GM18861 (cell line): ENCODE data around the gene SLC25A1.

Experiments used
- ATAC-seq: cut with Tn5 transposase; IDR thresholded peaks from one replicate; pipeline ENCODE4 v1.9.1; 2021; ENCODE audit not compliant: unreplicated experiment

Gene SLC25A1

DNA sequence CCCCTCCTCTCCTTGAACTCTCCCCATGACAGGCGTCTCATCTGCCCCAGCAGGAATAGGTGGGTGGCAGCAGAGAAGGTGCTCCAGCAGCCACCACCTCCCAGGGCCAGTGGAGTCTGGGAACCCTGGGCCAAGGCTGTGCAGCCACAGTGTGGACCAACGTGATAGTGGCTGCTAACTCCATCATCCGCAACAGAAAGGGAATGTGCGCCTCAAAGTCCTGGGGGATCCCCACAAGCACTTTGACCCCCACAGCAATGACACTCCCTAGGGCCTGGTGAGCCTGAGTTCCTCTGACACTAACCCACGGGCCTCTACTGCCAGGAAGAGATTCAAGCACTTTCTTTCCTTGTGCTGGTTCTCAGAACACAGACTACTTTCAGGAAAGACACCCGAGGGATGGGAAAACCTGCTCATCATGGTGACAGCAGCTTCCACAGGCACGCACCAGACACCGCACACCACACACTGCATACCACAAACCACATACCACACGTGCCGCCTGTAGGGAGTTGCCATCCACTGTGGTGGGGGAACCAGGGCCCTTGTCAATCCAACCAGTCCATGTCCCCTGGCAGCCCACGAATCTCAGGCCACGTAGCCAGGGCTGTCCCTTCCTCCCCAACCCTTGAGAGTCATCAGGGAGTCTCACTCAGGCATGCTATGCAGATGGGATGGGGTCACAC lies 3.4 kb upstream of the SLC25A1 start:
- no peak for ATAC-seq

GRCh38 chr22:19180740-19181410 lies 2.3 kb upstream of the SLC25A1 start:
- ATAC-seq = no peak

DNA sequence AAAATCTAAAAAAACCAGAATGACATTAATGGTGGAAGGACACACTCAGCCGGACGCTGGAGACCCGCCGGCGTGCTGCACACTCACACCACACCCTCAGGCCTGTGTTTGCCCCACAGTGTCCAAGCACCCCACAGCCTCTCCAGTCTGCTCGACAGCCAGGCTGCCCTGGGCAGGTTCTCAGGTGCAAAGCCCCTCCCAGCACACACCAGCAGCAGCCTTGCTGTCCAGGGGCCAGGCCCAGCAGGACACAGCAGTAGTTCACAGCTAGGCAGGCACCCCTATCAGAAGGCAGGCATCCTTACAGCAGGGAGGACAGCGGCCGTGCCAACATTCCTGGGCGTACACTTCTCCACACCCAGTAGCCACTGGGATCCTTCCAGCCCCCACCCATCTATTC lies 1.7 kb upstream of the SLC25A1 start:
- no peak for ATAC-seq

- no peak for ATAC-seq
These were observed 1.0 kb upstream of the SLC25A1 start for GRCh38 chr22:19179497-19180048.

DNA sequence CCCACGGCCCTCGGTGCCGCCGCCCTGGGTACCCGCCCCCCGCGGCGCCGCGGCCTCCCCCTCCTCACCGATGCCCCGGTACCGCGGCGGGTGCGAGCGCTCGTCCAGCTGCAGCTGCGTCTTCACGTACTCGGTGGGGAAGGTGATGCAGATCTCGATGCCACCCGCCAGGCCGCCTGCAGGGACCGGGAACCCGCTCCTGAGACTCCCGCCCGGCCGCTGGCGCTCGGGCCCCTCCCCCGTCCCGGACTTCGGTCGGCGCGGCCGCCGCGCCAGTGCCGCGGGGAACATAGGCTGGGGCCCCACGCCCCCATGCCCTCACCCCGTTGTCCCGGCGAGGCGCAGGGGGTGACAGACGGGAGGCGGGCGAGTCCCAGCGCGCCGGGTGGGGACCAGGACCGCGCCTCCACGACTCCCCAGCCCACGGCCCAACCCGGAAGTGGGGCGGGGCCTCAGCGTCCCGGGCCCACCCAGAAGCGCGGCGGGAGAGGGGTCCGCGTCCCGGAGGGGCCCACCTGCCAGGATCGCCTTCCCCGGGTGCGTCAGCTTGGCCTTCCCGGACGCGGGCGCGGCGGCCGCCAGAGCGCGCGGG lies 375 bp downstream of the SLC25A1 start:
- ATAC-seq = peak; percentile 20

- ATAC-seq = no peak
These were observed 1.1 kb downstream of the SLC25A1 start for GRCh38 chr22:19177164-19178064.

GRCh38 chr22:19176732-19177131 lies 1.8 kb downstream of the SLC25A1 start:
- ATAC-seq = no peak

- no peak for ATAC-seq
These were observed 2.3 kb downstream of the SLC25A1 start for GRCh38 chr22:19176175-19176643.

- ATAC-seq = no peak
These were observed 2.8 kb downstream of the SLC25A1 start for GRCh38 chr22:19175602-19176174.

DNA sequence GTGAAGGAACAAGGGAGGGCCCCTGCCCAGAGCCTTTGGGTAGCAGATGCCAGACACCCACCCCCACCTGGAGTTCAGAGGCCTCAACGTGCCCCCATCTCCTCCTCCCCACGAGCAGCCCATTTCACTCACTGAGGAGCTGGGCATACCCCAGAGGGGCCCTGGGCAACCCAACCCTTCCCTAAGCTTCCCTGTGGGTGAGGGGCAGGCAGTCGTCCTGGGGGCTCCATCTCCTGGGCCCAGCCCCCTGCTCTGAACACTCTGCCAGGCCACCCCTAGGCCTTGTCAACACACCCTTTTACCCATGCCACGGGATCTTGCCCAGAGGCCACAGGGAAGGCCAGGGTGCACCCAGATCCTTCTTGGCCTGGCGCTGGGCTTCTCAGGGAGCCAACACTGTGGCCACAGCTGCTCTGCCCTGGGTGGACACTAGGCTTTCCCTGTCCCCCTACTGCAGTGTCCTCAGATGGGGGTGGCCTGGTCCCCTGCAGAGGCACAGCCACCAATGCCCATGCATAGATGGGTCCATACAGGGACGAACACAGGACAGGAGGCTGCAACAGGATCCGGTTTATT lies 3.4 kb downstream of the SLC25A1 start:
- ATAC-seq = no peak

- ATAC-seq = no peak
These were observed 4.2 kb downstream of the SLC25A1 start for GRCh38 chr22:19174106-19175025.

GRCh38 chr22:19173047-19174035 lies 5.2 kb downstream of the SLC25A1 start:
- no peak for ATAC-seq

- ATAC-seq = no peak
These were observed 6.1 kb downstream of the SLC25A1 start for GRCh38 chr22:19172213-19173046.

DNA sequence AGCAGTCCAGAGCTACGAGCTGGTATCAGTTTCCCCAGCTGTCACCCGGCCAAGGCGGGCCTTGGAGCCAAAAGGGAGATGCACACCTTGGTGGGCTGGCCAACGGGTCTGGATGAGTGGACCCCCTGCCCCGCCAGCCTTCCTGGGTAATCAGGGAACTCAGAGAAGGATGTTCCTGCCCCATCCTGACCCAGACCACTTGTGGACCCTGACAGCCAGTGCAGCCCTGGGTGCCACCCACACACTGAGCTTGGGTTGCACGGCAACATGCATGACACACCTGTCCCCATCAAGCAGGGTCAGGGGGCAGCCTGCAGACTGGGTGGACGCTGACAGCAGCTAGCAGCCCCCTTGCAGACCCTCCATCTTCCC lies 8.6 kb downstream of the SLC25A1 start:
- no peak for ATAC-seq

DNA sequence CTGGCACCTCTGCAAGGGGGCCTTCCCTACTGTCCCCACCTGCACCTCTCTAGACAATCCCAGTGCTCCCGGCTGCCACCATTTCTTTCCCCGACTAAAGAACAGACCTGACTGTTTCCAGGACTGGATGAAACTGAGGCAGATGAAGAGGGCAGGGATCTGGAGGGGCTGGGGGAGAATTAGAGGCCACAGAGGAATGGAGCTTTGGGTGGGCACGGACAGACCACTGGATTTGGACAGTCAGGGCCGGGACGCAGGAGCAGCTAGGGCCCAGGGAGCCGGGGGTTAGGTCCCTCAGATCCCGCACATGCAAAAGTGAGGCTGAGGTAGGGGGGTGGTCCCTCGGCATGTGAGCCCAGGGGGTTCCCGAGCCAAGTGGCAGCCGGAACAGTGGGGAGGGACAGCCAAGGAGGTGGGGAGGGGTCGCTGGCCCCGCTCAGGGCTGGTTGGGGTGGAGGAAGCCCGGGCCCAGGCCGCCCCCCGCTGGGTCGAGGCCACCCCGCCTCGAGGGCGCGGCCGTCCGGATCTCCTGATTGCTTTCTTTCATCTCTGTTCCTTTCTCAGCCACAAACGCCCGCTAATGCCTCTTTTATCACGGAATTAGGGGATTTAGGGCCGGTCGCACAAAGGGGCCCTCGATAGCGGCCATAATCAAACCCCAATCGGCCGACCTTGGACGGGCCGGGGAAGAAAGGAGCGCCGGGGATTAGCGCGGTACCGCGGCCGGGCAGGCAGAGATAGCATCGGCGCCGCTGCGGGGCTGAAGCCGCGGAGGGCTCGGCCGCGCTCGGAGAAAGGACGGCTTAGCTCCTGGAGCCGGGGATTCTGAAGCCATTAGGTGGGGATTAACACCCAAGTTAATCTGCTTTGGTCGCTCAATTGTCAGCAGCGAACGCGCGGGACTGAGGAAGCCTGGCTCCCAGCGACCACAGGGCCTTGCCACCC lies 9.3 kb downstream of the SLC25A1 start:
- ATAC-seq = no peak
